SKM-1 (cell line): Measurements from ENCODE around the gene CEP295NL.
A peak's percentile ranks its signal among the peaks of the same experiment; 100 is the strongest.
"Not testable (repeated sequence)": the region's sequence is repeated elsewhere in the genome, so short reads cannot be mapped to it uniquely, and the experiment has no call there.

Experiments used
- DNase-seq: peaks from one replicate; lab custom pipeline; 2025; ENCODE audit not compliant: unreplicated experiment; lab: John Stamatoyannopoulos, UW

CEP295NL gene

GRCh38 chr17:78891406-78892061 is 11.5 kb downstream of the CEP295NL start:
- DNase-seq = no peak

DNA sequence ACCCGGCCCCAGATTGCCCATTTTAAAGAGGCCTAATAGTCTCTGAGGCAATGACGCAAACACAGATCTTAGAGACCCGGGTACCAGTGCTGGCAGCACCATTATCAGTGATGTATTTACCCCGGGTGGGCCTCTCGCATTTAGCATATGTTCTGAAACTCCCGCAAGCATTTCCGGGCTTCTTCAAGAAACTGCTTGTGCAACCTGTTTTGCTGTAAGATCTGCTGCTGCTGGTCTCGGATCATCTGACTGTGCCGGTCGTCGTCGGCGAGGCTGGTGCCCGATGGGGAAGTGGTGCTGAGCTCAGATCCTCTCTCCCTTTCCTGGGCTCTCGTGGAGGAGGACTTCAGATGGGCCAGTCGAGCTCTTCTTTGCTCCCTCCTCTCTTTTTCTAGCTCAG is 12.5 kb downstream of the CEP295NL start:
- DNase-seq = peak; percentile 98

GRCh38 chr17:78890096-78890495 is 12.9 kb downstream of the CEP295NL start:
- not testable (repeated sequence) for DNase-seq

- DNase-seq = no peak
Observed at GRCh38 chr17:78889531-78889930, 13.5 kb downstream of the CEP295NL start.

DNA sequence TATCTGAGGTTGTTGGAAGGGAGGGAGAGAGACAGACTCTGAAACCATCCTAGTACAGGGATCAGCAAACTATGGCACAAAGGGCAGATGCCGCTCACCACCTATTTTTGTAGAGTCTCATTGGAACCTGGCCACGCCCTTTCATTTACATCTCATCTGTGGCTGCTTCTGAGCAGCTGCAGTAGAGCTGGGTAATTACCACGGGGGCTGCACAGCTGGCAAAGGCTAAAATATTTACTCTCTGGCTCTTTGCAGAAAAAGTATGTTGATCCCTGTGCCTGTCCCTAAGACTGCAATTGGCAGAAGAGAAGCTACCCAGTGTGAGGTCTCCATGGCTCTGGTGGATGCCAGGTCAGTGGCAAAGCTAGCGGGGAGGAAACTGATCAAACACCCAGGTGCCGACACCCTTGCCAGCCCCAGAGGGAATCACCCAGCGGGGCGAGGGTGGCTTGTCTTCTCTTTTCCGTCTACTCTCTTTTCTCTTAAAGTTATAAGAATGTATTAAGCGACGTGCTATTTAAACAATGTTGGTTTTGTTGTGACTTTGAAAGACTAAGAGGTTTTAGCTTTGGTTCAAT is 14.0 kb downstream of the CEP295NL start:
- no peak for DNase-seq

DNA sequence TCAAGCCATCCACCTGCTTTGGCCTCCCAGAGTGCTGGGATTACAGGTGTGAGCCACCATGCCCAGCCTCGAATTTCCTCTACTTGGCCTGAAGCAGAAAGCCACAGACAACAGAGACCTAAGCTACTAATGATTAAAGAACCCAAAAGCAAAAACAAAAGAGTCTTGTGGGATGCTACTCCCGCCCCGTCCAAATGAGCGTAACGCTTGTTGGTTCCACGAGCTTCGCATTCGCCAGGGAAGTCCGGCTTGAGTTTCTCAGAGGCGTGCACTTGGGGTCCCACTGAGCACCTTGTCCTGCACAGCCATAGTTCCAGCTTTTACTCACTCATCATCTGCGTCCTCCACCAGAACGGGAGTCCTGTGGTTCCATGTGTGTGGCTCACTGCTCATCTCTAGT is 16.0 kb downstream of the CEP295NL start:
- no peak for DNase-seq

- no peak for DNase-seq
Observed at GRCh38 chr17:78885956-78886355, 17.0 kb downstream of the CEP295NL start.

DNA sequence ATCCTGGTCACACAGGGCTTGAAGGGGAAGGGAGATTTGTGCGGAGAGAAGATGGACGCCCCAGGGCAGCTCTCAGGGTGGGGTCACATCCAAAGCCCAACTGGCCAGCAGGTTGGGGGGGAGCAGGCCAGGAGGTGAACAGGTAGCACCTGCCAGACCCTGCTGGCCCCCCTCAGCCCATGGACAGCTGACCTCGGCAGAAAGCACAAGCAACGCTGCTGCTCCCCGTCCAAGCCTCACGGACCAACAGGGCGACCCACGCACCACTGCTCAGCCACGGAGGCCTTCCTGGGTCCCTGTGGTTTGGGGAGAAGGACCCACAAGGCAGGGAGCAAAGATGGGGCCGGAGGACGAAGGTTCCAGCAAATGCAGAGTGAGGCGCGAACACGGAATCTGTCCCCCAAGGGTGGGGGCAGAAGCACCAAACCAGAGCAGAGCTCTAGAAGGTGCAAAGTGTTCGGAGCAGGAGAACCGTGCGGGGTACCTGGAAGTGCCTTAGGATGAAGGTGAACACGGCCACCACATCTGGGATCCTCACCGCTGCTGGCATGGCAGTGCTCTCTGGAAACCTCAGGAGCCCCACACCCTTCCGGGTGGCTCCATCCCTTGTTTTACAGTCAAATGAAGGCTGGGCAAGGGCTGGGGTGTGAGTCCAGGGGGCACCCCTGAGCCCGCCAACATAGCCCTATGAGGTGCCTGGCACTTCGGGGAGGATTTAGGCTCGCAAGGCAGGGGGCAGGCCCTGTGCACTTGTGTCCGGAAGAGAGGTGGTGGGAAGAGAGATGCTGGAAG is 17.9 kb downstream of the CEP295NL start:
- DNase-seq = no peak

- no peak for DNase-seq
Observed at GRCh38 chr17:78884148-78884825, 18.7 kb downstream of the CEP295NL start.

GRCh38 chr17:78883533-78884131 is 19.4 kb downstream of the CEP295NL start:
- no peak for DNase-seq

GRCh38 chr17:78883089-78883532 is 19.9 kb downstream of the CEP295NL start:
- no peak for DNase-seq

GRCh38 chr17:78882540-78883088 is 20.4 kb downstream of the CEP295NL start:
- no peak for DNase-seq

DNA sequence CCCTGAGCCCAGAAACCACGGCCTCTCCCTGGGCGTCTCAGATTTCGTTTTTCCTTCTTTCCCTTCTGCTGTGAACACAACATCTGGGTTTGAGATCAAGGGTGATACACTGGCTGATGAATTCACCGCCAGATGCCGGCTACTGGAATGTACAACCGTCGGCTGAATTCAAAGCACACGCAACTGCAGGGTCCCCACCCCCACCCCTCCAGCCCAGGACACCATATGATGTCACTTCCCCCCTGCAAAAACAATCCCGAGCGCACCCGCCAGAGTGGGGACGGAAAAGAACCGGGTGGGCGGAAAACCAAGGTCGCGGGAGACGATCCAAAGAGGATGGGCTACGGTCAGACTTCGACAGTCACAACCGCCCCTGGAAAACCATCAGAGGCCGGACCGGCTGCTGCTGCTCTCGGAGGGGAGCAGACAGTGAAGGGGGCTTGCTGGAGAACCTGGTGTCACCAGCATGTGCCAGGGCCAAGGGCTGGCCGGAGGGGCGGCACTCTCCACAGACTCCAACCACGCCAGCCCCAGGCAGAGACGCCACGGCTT is 23.3 kb downstream of the CEP295NL start:
- DNase-seq = no peak

GRCh38 chr17:78878871-78879527 is 24.0 kb downstream of the CEP295NL start:
- DNase-seq = no peak

DNA sequence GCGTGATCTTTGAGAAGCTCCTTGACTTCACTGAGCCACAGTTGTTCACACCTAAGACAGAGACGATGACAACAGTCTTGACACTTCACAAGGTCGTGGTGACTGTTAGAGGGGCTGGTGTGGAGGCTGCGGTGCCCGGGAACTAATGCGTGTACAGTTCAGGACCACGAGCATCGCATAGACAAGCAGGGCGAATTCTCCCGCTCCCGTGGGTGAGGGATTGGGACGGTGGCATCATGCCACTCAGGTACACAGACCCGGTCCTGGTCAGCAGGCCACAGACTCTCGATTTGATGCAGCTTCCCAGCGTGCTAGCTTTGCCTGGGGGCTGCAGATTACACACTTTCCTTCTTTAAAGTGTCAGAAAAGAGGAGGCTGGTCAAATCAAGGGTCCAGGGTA is 24.7 kb downstream of the CEP295NL start:
- no peak for DNase-seq

- not testable (repeated sequence) for DNase-seq
Observed at GRCh38 chr17:78876954-78877517, 26.0 kb downstream of the CEP295NL start.

GRCh38 chr17:78876094-78876597 is 26.9 kb downstream of the CEP295NL start:
- no peak for DNase-seq

DNA sequence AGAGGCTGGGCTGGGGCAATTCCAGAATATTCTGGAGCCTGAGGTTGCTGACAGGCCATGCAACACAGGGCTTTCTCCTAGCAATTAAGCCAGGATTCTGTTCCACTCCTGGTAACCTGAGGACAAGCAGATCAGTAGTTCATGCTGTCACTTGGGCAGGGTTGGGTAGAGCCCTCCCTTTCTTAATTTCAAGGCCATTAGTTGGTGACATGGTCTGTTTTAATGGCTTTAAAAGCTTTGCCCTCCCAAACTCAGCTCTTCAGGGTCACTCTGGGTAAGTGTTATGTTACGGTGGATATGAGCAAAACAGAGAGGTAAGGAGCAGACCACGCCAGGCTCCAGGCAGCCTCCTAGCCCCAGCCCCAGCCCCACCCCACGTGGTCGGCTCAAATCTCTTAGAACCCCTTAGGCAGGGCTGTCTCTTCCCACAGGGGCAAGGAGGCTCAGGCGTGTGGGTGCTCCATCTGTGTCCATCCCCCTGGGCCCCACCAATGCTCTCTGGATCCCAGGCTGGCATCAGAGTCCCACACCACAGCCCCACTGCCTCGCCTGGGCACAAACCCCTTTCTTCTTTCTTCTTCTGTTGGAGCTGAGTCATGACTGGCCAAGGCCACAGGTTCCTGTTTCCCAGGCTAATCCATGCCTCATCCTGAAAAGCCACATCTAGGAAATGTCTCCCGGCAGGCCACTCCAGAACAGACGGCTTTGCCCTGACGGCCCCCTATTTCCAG is 27.5 kb downstream of the CEP295NL start:
- DNase-seq = no peak
